PC-9 (cell line): Measurements from ENCODE around the gene UBTD1. TPM values are rescaled to one million over a fixed set of nuclear protein-coding genes. Genes with fewer than 3 reads are reported as not detected.
"Not testable (repeated sequence)": the region's sequence is repeated elsewhere in the genome, so short reads cannot be mapped to it uniquely, and the experiment has no call there.

Experiments used
- BruUV-seq: library from RNA; stranded (reverse); fragments of 400-500 nt; replicated peaks from 2 replicates; lab custom pipeline; 2021; lab: Mats Ljungman, UMichigan
- CTCF ChIA-PET: fragments of 300-600 bp; sonication (Branson Sonifier 250); formaldehyde crosslinking; loops from one replicate; lab custom pipeline; 2022; ENCODE audit warnings: antibody characterized with exemption; lab: Charles Lee
- POLR2A ChIA-PET: fragments of 300-600 bp; sonication (Branson Sonifier 250); formaldehyde crosslinking; loops from one replicate; lab custom pipeline; 2022; ENCODE audit warnings: antibody characterized with exemption; ENCODE audit not compliant: unreplicated experiment; lab: Charles Lee
- DNase-seq, 2 experiments: peaks; one replicate each; pipeline versions ENCODE4 v3.0.0 to v3.0.0-alpha.2; 2015 to 2022; ENCODE audit warnings: mixed read lengths in 1 of 2
- H2AFZ ChIP-seq: fragments of 200-600 bp; sonication (generic); 2 replicates; pipeline ENCODE4 v1.8.1; 2017; ENCODE audit warnings: antibody characterized with exemption
- H3F3A ChIP-seq: fragments of 200-600 bp; sonication (generic); 2 replicates; pipeline ENCODE4 v1.8.1; 2017; ENCODE audit warnings: antibody characterized with exemption, mild to moderate bottlenecking, low read depth; ENCODE audit not compliant: insufficient read depth
- H3K27ac ChIP-seq: fragments of 200-600 bp; sonication (generic); 2 replicates; pipeline ENCODE4 v1.6.1; 2016; ENCODE audit warnings: mixed run types
- H3K27me3 ChIP-seq: fragments of 200-600 bp; sonication (generic); 2 replicates; pipeline ENCODE4 v1.6.1; 2016; ENCODE audit warnings: low read depth, mixed run types; ENCODE audit not compliant: insufficient read depth
- H3K36me3 ChIP-seq: fragments of 200-600 bp; sonication (generic); 2 replicates; pipeline ENCODE4 v1.6.1; 2016; ENCODE audit warnings: low read depth, mixed run types
- H3K4me1 ChIP-seq: fragments of 200-600 bp; sonication (generic); replicated peaks from 2 replicates; pipeline ENCODE4 v1.6.1; 2016; ENCODE audit warnings: mixed run types; ENCODE audit not compliant: insufficient read depth
- H3K4me2 ChIP-seq: fragments of 200-600 bp; sonication (generic); 2 replicates; pipeline ENCODE4 v1.6.1; 2017; ENCODE audit warnings: mixed run types
- H3K4me3 ChIP-seq: fragments of 200-600 bp; sonication (generic); 2 replicates; pipeline ENCODE4 v1.6.1; 2016; ENCODE audit warnings: mixed run types
- H3K79me2 ChIP-seq: fragments of 200-600 bp; sonication (generic); 2 replicates; pipeline ENCODE4 v1.6.1; 2017; ENCODE audit warnings: low read depth, mixed run types
- H3K9me2 ChIP-seq: fragments of 200-600 bp; sonication (generic); 2 replicates; pipeline ENCODE4 v1.8.1; 2017; ENCODE audit warnings: mild to moderate bottlenecking; ENCODE audit not compliant: insufficient read depth
- H3K9me3 ChIP-seq: fragments of 200-600 bp; sonication (generic); 2 replicates; pipeline ENCODE4 v1.8.1; 2016; ENCODE audit warnings: low read depth; ENCODE audit not compliant: insufficient read depth
- H4K20me1 ChIP-seq: fragments of 200-600 bp; sonication (generic); 2 replicates; pipeline ENCODE4 v1.8.1; 2017; ENCODE audit not compliant: insufficient read depth
- CTCF ChIP-seq: fragments of 200-600 bp; sonication (generic); conservative IDR thresholded peaks from 2 replicates; pipeline ENCODE4 v1.6.1; 2017; ENCODE audit warnings: mixed run types, antibody characterized with exemption, mild to moderate bottlenecking, moderate library complexity
- EZH2 ChIP-seq: fragments of 200-600 bp; sonication (generic); IDR thresholded peaks from 2 replicates; pipeline ENCODE4 v1.8.0; 2017; ENCODE audit warnings: antibody characterized with exemption, low read depth
- intact Hi-C: fragments of 100-400 bp; cut with micrococcal nuclease; formaldehyde crosslinking; loops from one replicate; pipeline ENCODE4 v1.10.0; 2022; ENCODE audit not compliant: unreplicated experiment
- total RNA-seq: library from RNA; stranded (reverse); gene quantifications from 2 replicates; pipeline ENCODE4 v1.2.3, GENCODE V29; 2021

Gene UBTD1
- total RNA-seq, 1 experiment from 2014 or later, result 17.1 TPM

GRCh38 chr10:97465982-97466381, 32.7 kb upstream of the UBTD1 start:
- Histone ChIP-seq H3K27ac (no peak overlapping the region), H3K4me3 (no peak overlapping the region), H3K4me1 (peaks cover 7% of the 10 kb centered on the region; the same call in 1 of the 2 replicates), H3K79me2 (no peaks in the 10 kb centered on the region), H3K9me3 (no peaks in the 10 kb centered on the region), H3K36me3 (no peaks in the 10 kb centered on the region; the same call in 1 of the 2 replicates), H4K20me1 (no peaks in the 10 kb centered on the region; the same call in 1 of the 2 replicates), H3K9me2 (no peaks in the 10 kb centered on the region), H2AFZ (no peak overlapping the region), H3K4me2 (no peak overlapping the region), H3K27me3 (no peaks in the 10 kb centered on the region), H3F3A (peaks cover 16% of the 10 kb centered on the region)
- DNase-seq, result no peak
- intact Hi-C loops, result no loop called here
- BruUV-seq, result no TSS peak
- TF ChIP-seq EZH2 (no peak), CTCF (no peak)
- POLR2A ChIA-PET, result interaction anchor here (0.6 kb wide), 1 partner anchor 181 kb away, joined by 17 read pairs; no protein-coding TSS in a partner anchor
- CTCF ChIA-PET, result interaction anchor here (1.1 to 1.9 kb wide), 2 partner anchors 10 to 105 kb away, joined by 4 to 5 read pairs; no protein-coding TSS in a partner anchor

- Histone ChIP-seq H3K4me3 (no peak overlapping the region), H3K9me3 (no peaks in the 10 kb centered on the region), H3K9me2 (no peaks in the 10 kb centered on the region), H3K79me2 (no peaks in the 10 kb centered on the region), H3F3A (peaks cover 16% of the 10 kb centered on the region), H3K27ac (no peak overlapping the region), H2AFZ (no peak overlapping the region), H3K27me3 (no peaks in the 10 kb centered on the region), H4K20me1 (no peaks in the 10 kb centered on the region; the same call in 1 of the 2 replicates), H3K4me2 (no peak overlapping the region), H3K36me3 (no peaks in the 10 kb centered on the region; the same call in 1 of the 2 replicates), H3K4me1 (peaks cover 7% of the 10 kb centered on the region; the same call in 1 of the 2 replicates)
- no peak for TF ChIP-seq EZH2
- ChIA-PET POLR2A (interaction anchor here (0.7 kb wide), 1 partner anchor 220 kb away, joined by 3 read pairs; the partner anchor contains the start of gene AVPI1), CTCF (interaction anchor here (1.1 to 1.9 kb wide), 2 partner anchors 9 to 105 kb away, joined by 4 to 5 read pairs; no protein-coding TSS in a partner anchor)
- peak; percentile 30 to 59 for DNase-seq
- no TSS peak for BruUV-seq
- intact Hi-C loops, result no loop called here
Observed at GRCh38 chr10:97466755-97467154, 32.0 kb upstream of the UBTD1 start.

- Histone ChIP-seq H3K27me3 (no peaks in the 10 kb centered on the region), H3K9me2 (no peaks in the 10 kb centered on the region), H3K79me2 (no peaks in the 10 kb centered on the region), H3F3A (peaks cover 16% of the 10 kb centered on the region), H3K4me1 (peaks cover 7% of the 10 kb centered on the region; the same call in 1 of the 2 replicates), H3K27ac (no peak overlapping the region), H3K4me2 (no peak overlapping the region), H3K36me3 (no peaks in the 10 kb centered on the region; the same call in 1 of the 2 replicates), H2AFZ (no peak overlapping the region), H4K20me1 (no peaks in the 10 kb centered on the region; the same call in 1 of the 2 replicates), H3K4me3 (no peak overlapping the region), H3K9me3 (no peaks in the 10 kb centered on the region)
- intact Hi-C loops, result no loop called here
- POLR2A ChIA-PET, result no interaction called here
- TF ChIP-seq EZH2 (no peak), CTCF (no peak)
- no TSS peak for BruUV-seq
- peak in 1 of 2 experiments; percentile 9 for DNase-seq
- CTCF ChIA-PET, result no interaction called here
Observed at GRCh38 chr10:97468162-97468561, 30.6 kb upstream of the UBTD1 start.

GRCh38 chr10:97468781-97469180, 29.9 kb upstream of the UBTD1 start:
- H3K36me3 ChIP-seq, H3K4me3 ChIP-seq, CTCF ChIA-PET, H3K27me3 ChIP-seq, H3K27ac ChIP-seq, H3K4me2 ChIP-seq, intact Hi-C loops, H2AFZ ChIP-seq, H3K9me3 ChIP-seq, H4K20me1 ChIP-seq, H3K9me2 ChIP-seq, H3K79me2 ChIP-seq, H3K4me1 ChIP-seq, BruUV-seq, POLR2A ChIA-PET: not testable (repeated sequence)
- DNase-seq, result peak in 1 of 2 experiments; percentile 12
- H3F3A ChIP-seq, result peaks cover 15% of the 10 kb centered on the region
